ENCODE measurements around the gene OR1S1.

OR1S1 gene

GRCh38 chr11:58177409-58178054, 35.0 kb upstream of the OR1S1 start:
- Histone ChIP-seq H3K23ac (ENCODE audit: low read length in 2 of 2) (no peak overlapping the region), H3K14ac (ENCODE audit: low read length in 2 of 2) (no peak overlapping the region), H2BK15ac (ENCODE audit: low read depth, poor library complexity, severe bottlenecking) (no peak overlapping the region), H3K18ac (ENCODE audit: low read depth in 1 of 2, low read length in 2 of 2) (no peak overlapping the region), H2AFZ (ENCODE audit: low read depth, low read length) (no peak overlapping the region), H3K27me3 (ENCODE audit: control insufficient read depth in 1 of 2, insufficient read depth in 1 of 2, low read length in 2 of 2) (no peaks in the 10 kb centered on the region), H2BK5ac (ENCODE audit: low read depth, low read length, poor library complexity, severe bottlenecking) (no peak overlapping the region), H4K8ac (ENCODE audit: low read length) (no peak overlapping the region), H3K9ac (ENCODE audit: low read length) (no peak overlapping the region), H2AK5ac (ENCODE audit: low read length, severe bottlenecking) (no peak overlapping the region), H3K4me2 (ENCODE audit: low read length, poor library complexity, severe bottlenecking) (no peak overlapping the region), H3K4me3 (ENCODE audit: insufficient read depth in 1 of 2, low read depth in 1 of 2, low read length in 2 of 2) (no peak overlapping the region), H3K79me1 (replicated peaks; ENCODE audit: low read length, poor library complexity, severe bottlenecking) (no peaks in the 10 kb centered on the region), H3K36me3 (ENCODE audit: control insufficient read depth in 1 of 2, insufficient read depth in 2 of 2, low read depth in 1 of 2, low read length in 2 of 2) (no peaks in the 10 kb centered on the region), H4K91ac (ENCODE audit: low read length) (no peak overlapping the region), H2BK120ac (ENCODE audit: low read depth, low read length) (no peak overlapping the region), H3K27ac (ENCODE audit: low read length, poor library complexity, severe bottlenecking) (no peak overlapping the region), H3K4ac (ENCODE audit: low read depth in 1 of 2, low read length in 2 of 2) (no peak overlapping the region), H3K9me3 (ENCODE audit: control insufficient read depth, low read length) (peaks cover 3% of the 10 kb centered on the region), H2BK12ac (ENCODE audit: low read length in 2 of 2) (no peak overlapping the region), H3K4me1 (ENCODE audit: control insufficient read depth, insufficient read depth, low read depth, low read length) (no peaks in the 10 kb centered on the region)
- WGBS, result 39% methylated on average over 2 of the region's 5 CpGs
- no peak for DNase-seq

GRCh38 chr11:58178444-58178843, 34.1 kb upstream of the OR1S1 start:
- Histone ChIP-seq H3K18ac (ENCODE audit: low read depth in 1 of 2, low read length in 2 of 2) (no peak overlapping the region), H3K23ac (ENCODE audit: low read length in 2 of 2) (no peak overlapping the region), H3K27ac (ENCODE audit: low read length, poor library complexity, severe bottlenecking) (no peak overlapping the region), H2BK12ac (ENCODE audit: low read length in 2 of 2) (no peak overlapping the region), H3K79me1 (replicated peaks; ENCODE audit: low read length, poor library complexity, severe bottlenecking) (no peaks in the 10 kb centered on the region), H3K4me1 (ENCODE audit: control insufficient read depth, insufficient read depth, low read depth, low read length) (no peaks in the 10 kb centered on the region), H3K4me2 (ENCODE audit: low read length, poor library complexity, severe bottlenecking) (no peak overlapping the region), H3K36me3 (ENCODE audit: control insufficient read depth in 1 of 2, insufficient read depth in 2 of 2, low read depth in 1 of 2, low read length in 2 of 2) (no peaks in the 10 kb centered on the region), H2BK120ac (ENCODE audit: low read depth, low read length) (no peak overlapping the region), H2BK5ac (ENCODE audit: low read depth, low read length, poor library complexity, severe bottlenecking) (no peak overlapping the region), H3K14ac (ENCODE audit: low read length in 2 of 2) (no peak overlapping the region), H2BK15ac (ENCODE audit: low read depth, poor library complexity, severe bottlenecking) (no peak overlapping the region), H3K4me3 (ENCODE audit: insufficient read depth in 1 of 2, low read depth in 1 of 2, low read length in 2 of 2) (no peak overlapping the region), H2AFZ (ENCODE audit: low read depth, low read length) (no peak overlapping the region), H3K9me3 (ENCODE audit: control insufficient read depth, low read length) (peaks cover 3% of the 10 kb centered on the region), H4K91ac (ENCODE audit: low read length) (no peak overlapping the region), H4K8ac (ENCODE audit: low read length) (no peak overlapping the region), H3K9ac (ENCODE audit: low read length) (no peak overlapping the region), H3K4ac (ENCODE audit: low read depth in 1 of 2, low read length in 2 of 2) (no peak overlapping the region), H2AK5ac (ENCODE audit: low read length, severe bottlenecking) (no peak overlapping the region), H3K27me3 (ENCODE audit: control insufficient read depth in 1 of 2, insufficient read depth in 1 of 2, low read length in 2 of 2) (no peaks in the 10 kb centered on the region)
- no peak for DNase-seq
- 70% methylated on average over 5 of the region's 6 CpGs for WGBS

DNA sequence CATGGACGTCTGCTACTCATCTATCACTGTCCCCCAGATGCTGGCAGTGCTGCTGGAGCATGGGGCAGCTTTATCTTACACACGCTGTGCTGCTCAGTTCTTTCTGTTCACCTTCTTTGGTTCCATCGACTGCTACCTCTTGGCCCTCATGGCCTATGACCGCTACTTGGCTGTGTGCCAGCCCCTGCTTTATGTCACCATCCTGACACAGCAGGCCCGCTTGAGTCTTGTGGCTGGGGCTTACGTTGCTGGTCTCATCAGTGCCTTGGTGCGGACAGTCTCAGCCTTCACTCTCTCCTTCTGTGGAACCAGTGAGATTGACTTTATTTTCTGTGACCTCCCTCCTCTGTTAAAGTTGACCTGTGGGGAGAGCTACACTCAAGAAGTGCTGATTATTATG, 32.9 kb upstream of the OR1S1 start:
- H2BK5ac ChIP-seq (ENCODE audit: low read depth, low read length, poor library complexity, severe bottlenecking), result no peak overlapping the region
- no peak overlapping the region for H2AK5ac ChIP-seq (ENCODE audit: low read length, severe bottlenecking)

GRCh38 chr11:58186938-58187337, 25.6 kb upstream of the OR1S1 start:
- H2BK120ac ChIP-seq (ENCODE audit: low read depth, low read length), result no peak overlapping the region
- H3K9ac ChIP-seq (ENCODE audit: low read length), result no peak overlapping the region
- no peaks in the 10 kb centered on the region for H3K79me1 ChIP-seq (replicated peaks; ENCODE audit: low read length, poor library complexity, severe bottlenecking)
- no peak overlapping the region for H2AK5ac ChIP-seq (ENCODE audit: low read length, severe bottlenecking)
- no peak overlapping the region for H4K8ac ChIP-seq (ENCODE audit: low read length)
- no peak overlapping the region for H3K18ac ChIP-seq (ENCODE audit: low read depth in 1 of 2, low read length in 2 of 2)
- H3K27ac ChIP-seq (ENCODE audit: low read length, poor library complexity, severe bottlenecking), result no peak overlapping the region
- H4K91ac ChIP-seq (ENCODE audit: low read length), result no peak overlapping the region
- H3K4me2 ChIP-seq (ENCODE audit: low read length, poor library complexity, severe bottlenecking), result no peak overlapping the region
- no peaks in the 10 kb centered on the region for H3K9me3 ChIP-seq (ENCODE audit: control insufficient read depth, low read length)
- no peak for DNase-seq
- no peak overlapping the region for H3K23ac ChIP-seq (ENCODE audit: low read length in 2 of 2)
- no peaks in the 10 kb centered on the region for H3K4me1 ChIP-seq (ENCODE audit: control insufficient read depth, insufficient read depth, low read depth, low read length)
- H3K27me3 ChIP-seq (ENCODE audit: control insufficient read depth in 1 of 2, insufficient read depth in 1 of 2, low read length in 2 of 2), result no peaks in the 10 kb centered on the region
- 95% methylated on average over 4 of the region's 4 CpGs for WGBS
- H3K14ac ChIP-seq (ENCODE audit: low read length in 2 of 2), result no peak overlapping the region
- no peak overlapping the region for H2AFZ ChIP-seq (ENCODE audit: low read depth, low read length)
- H3K4me3 ChIP-seq (ENCODE audit: insufficient read depth in 1 of 2, low read depth in 1 of 2, low read length in 2 of 2), result no peak overlapping the region
- no peak overlapping the region for H3K4ac ChIP-seq (ENCODE audit: low read depth in 1 of 2, low read length in 2 of 2)
- H2BK5ac ChIP-seq (ENCODE audit: low read depth, low read length, poor library complexity, severe bottlenecking), result no peak overlapping the region
- H2BK12ac ChIP-seq (ENCODE audit: low read length in 2 of 2), result no peak overlapping the region
- no peak overlapping the region for H2BK15ac ChIP-seq (ENCODE audit: low read depth, poor library complexity, severe bottlenecking)
- H3K36me3 ChIP-seq (ENCODE audit: control insufficient read depth in 1 of 2, insufficient read depth in 2 of 2, low read depth in 1 of 2, low read length in 2 of 2), result no peaks in the 10 kb centered on the region

More for the DNA sequence above, 32.9 kb upstream of the OR1S1 start:
- Histone ChIP-seq H3K27ac (ENCODE audit: low read length, poor library complexity, severe bottlenecking) (no peak overlapping the region), H3K36me3 (ENCODE audit: control insufficient read depth in 1 of 2, insufficient read depth in 2 of 2, low read depth in 1 of 2, low read length in 2 of 2) (no peaks in the 10 kb centered on the region), H4K91ac (ENCODE audit: low read length) (no peak overlapping the region), H2BK12ac (ENCODE audit: low read length in 2 of 2) (no peak overlapping the region), H2BK120ac (ENCODE audit: low read depth, low read length) (no peak overlapping the region), H3K23ac (ENCODE audit: low read length in 2 of 2) (no peak overlapping the region), H3K27me3 (ENCODE audit: control insufficient read depth in 1 of 2, insufficient read depth in 1 of 2, low read length in 2 of 2) (no peaks in the 10 kb centered on the region), H3K4ac (ENCODE audit: low read depth in 1 of 2, low read length in 2 of 2) (no peak overlapping the region), H3K14ac (ENCODE audit: low read length in 2 of 2) (no peak overlapping the region), H4K8ac (ENCODE audit: low read length) (no peak overlapping the region), H2BK15ac (ENCODE audit: low read depth, poor library complexity, severe bottlenecking) (no peak overlapping the region), H3K4me1 (ENCODE audit: control insufficient read depth, insufficient read depth, low read depth, low read length) (no peaks in the 10 kb centered on the region), H3K9ac (ENCODE audit: low read length) (no peak overlapping the region), H3K18ac (ENCODE audit: low read depth in 1 of 2, low read length in 2 of 2) (no peak overlapping the region), H2AFZ (ENCODE audit: low read depth, low read length) (no peak overlapping the region), H3K9me3 (ENCODE audit: control insufficient read depth, low read length) (peaks cover 3% of the 10 kb centered on the region), H3K4me3 (ENCODE audit: insufficient read depth in 1 of 2, low read depth in 1 of 2, low read length in 2 of 2) (no peak overlapping the region), H3K4me2 (ENCODE audit: low read length, poor library complexity, severe bottlenecking) (no peak overlapping the region), H3K79me1 (replicated peaks; ENCODE audit: low read length, poor library complexity, severe bottlenecking) (no peaks in the 10 kb centered on the region)
- no peak for DNase-seq
- 78% methylated on average over 7 of the region's 7 CpGs for WGBS

Measured in mesenchymal stem cell (in vitro differentiated cells and primary cell).